ENCODE data around the gene TTLL5. TPM values are rescaled to one million over a fixed set of nuclear protein-coding genes. Genes with fewer than 3 reads are reported as not detected.

The TTLL5 gene
- polyA plus RNA-seq, 1 donor from 2014 or later, result 10.4 TPM

DNA sequence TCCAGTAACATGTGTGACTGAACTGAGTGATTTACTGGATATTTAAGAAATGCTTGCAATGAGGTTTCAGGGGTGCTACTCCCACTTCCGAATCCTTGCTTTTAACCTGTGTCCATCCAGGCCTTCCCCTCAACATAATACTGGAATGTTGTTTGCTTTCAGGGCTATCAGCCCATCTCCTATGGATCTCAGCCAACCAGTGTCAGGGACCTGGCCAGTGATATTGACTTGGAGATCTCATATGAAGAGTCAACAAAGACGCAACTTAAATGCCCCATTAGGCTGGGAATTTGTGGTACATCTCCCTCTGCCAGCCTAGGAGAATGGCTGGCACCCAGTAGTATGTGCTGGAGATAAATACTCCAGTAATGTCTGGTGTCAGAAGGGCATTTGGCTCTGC, 323.6 kb downstream of the TTLL5 start:
- Mint-ChIP-seq H3K27ac (peak overlapping the region; percentile 61 to 95 (median 77)), H3K4me3 (peak overlapping the region in 1 of 4 donors; percentile 89), H3K9me3 (no peaks in the 10 kb centered on the region), H3K4me1 (peaks cover 19 to 23% (median 21%) of the 10 kb centered on the region in 3 donors), H3K36me3 (no peaks in the 10 kb centered on the region), H3K27me3 (no peaks in the 10 kb centered on the region)

DNA sequence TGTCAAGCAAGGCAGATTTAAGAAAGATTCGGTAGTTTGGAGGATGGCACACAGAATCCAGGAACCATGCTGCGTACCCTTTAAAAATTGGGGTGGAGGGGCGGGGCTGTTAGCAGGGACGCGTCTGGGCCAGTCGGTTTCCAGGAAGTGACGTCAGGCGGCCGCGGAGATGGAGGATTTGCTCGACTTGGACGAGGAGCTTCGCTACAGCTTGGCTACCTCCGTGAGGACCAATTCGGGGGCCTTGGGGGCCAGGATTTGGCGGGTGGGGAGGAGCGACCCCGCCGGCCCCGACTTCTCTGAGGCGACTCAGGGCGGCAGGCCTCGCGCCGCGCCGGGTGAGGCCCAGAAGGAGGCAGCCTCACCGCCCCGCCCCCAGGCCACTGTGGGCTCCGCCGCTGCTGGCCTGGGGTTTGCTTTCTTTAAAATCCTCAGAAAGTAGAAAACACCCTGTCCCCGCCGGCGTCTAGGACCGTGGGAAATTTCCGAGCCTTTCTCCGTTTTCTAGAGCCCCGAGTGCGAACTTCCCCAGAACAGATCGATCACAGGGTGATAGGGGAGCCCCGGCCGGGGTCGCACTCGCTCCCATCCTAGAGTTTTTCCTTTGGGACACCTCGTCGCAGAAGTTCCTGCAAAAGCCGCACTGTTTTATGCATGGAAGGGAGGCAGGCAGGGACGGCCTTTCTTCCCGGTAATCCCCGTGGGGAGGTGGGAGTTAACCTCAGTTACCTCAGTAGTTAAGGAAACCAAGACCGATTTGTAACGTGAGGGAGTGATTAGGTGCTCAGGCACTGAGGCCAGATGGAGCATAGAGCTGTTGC, 324.8 kb downstream of the TTLL5 start, which contains the start of gene IFT43:
Gene IFT43 (plus strand): TSS at position 146 of the 821 bp plus-strand sequence. CDS start 24 bp downstream, at position 170.
- Mint-ChIP-seq H3K4me3 (peak within 1 kb of the TSS; percentile 89 to 96 (median 92)), H3K36me3 (no peaks in the 10 kb centered on the region), H3K4me1 (peaks cover 15 to 19% (median 19%) of the 10 kb centered on the region in 3 donors), H3K27me3 (no peaks in the 10 kb centered on the region), H3K9me3 (no peaks in the 10 kb centered on the region), H3K27ac (peak within 1 kb of the TSS; percentile 77 to 97 (median 95))

DNA sequence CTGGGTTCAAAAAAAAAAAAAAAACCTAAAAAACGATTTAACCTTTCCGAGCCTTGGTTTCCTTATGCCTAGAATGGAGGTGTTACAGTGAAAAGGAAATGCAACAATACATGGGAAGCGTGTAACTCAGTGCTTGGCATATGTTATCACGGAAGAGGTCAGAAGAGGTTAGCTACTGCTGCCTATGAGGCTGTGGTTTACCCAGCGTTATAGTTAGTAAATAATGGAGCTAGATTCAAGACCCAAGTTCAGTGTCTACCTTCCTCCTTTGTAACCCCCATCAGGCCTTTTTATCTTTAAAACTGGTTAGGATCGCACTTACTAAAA, 325.4 kb downstream of the TTLL5 start:
- Mint-ChIP-seq H3K4me3 (peak overlapping the region; percentile 89 to 96 (median 92)), H3K27ac (peak overlapping the region in 2 of 3 donors; percentile 77 to 95), H3K9me3 (no peaks in the 10 kb centered on the region), H3K36me3 (no peaks in the 10 kb centered on the region), H3K27me3 (no peaks in the 10 kb centered on the region), H3K4me1 (peaks cover 11 to 15% (median 15%) of the 10 kb centered on the region in 3 donors)

DNA sequence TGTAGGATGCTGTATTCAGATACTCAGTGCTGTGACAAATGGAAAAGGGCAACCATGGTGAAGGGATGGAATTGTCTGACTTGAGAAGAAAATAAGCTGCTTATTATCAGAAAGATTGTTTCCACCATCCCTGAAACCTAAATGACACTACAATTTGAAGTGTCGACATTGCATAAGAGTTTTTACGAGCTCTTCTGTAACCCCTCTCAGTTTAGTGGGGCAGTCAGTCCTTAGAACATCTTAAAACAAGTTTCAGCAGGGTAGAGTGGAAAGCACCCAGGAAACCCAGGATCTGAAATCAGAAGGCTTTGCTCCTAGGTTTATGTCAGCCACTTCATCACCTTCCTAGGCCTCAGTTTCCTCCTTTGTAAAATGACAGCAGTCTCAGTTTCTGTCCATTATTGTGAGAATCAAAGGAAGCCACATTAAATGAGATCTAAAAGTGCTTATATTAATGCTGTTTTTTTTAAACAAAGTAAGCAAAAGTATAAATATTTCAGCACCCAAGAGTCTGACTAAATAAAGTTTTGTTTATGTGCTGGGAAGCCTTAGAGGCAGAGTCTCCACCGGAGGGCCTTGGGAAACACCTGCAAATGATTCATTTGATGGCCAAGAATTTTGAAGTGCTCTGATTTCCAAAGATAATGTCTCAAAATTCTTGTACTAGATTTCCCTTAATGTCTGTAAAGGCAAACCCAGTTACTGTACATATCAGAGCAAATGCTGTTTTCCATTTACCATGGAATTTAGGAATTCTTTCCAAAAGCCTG, 326.3 kb downstream of the TTLL5 start:
- H3K27ac Mint-ChIP-seq, result no peak overlapping the region
- peaks cover 7 to 13% (median 11%) of the 10 kb centered on the region in 3 donors for H3K4me1 Mint-ChIP-seq
- peak overlapping the region in 3 of 4 donors; percentile 49 to 89 (median 67) for H3K4me3 Mint-ChIP-seq
- no peaks in the 10 kb centered on the region for H3K36me3 Mint-ChIP-seq
- no peaks in the 10 kb centered on the region for H3K9me3 Mint-ChIP-seq
- no peaks in the 10 kb centered on the region for H3K27me3 Mint-ChIP-seq

DNA sequence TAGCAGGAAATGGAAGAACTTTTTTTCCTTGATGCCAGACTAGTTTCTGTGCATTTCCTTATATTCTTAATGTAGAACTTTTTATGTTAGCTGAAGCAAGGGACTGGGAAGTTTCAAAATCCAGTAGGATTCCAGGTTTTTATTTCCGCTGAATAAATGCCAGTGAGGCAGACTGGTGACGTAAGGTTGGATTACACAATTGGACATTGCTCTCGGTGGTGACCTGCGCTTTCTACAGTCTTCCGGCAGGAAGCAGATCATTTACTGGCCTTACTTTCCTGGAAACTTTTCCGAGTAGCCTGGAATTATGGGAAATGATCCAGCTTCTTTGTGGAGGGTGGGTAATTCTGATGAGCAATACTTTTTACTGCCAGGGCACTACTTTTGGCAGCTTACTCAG, 328.1 kb downstream of the TTLL5 start:
- peak overlapping the region in 1 of 4 donors; percentile 41 for H3K4me3 Mint-ChIP-seq
- H3K27ac Mint-ChIP-seq, result peak overlapping the region in 1 of 3 donors; percentile 70
- peaks cover 7 to 18% (median 15%) of the 10 kb centered on the region in 3 donors for H3K4me1 Mint-ChIP-seq
- H3K27me3 Mint-ChIP-seq, result no peaks in the 10 kb centered on the region
- no peaks in the 10 kb centered on the region for H3K9me3 Mint-ChIP-seq
- no peaks in the 10 kb centered on the region for H3K36me3 Mint-ChIP-seq

DNA sequence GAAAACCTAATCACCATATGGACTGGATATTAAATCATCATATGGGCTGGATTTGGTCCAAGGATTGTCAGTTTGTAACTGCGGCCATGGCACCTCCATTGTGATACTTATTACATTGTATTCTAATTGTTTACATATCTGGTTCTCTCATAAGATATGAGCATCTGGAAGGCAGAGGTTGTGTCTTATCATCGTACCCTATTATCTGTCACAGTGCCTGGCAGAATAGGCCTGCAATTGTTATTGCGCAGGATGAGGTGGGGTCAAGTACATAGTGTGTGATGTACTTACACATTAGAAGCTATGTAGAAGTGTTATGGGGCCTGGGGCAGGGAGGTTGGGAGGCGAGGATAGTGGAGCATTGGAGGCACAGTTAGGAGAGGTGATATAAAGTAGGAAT, 329.3 kb downstream of the TTLL5 start:
- Mint-ChIP-seq H3K9me3 (no peaks in the 10 kb centered on the region), H3K4me1 (peaks cover 7 to 16% (median 13%) of the 10 kb centered on the region in 3 donors), H3K27me3 (no peaks in the 10 kb centered on the region), H3K4me3 (no peak overlapping the region), H3K27ac (no peak overlapping the region), H3K36me3 (peaks cover 6% of the 10 kb centered on the region)

DNA sequence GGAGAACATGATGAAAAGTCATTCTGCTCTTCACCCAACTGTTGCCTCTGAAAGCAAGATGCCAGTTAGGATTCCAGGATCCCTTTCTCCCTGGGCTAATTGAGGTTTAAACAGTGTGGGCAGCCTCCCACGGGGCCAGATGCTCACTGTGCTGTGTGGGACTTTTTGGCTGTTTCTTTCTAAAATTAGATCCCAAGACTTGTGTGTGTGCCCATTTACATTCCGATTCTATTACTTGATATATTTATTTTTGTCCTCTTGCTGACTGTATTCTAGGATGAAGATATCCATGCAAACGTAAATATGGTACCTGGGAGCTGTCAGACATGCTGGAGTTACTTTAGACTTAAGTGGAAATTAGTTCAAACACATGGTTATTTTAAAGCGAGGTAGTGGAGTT, 330.7 kb downstream of the TTLL5 start:
- Mint-ChIP-seq H3K36me3 (peaks cover 9% of the 10 kb centered on the region), H3K27me3 (no peaks in the 10 kb centered on the region), H3K4me1 (peaks cover 0 to 6% (median 5%) of the 10 kb centered on the region in 3 donors), H3K27ac (no peak overlapping the region), H3K9me3 (no peaks in the 10 kb centered on the region), H3K4me3 (no peak overlapping the region)

DNA sequence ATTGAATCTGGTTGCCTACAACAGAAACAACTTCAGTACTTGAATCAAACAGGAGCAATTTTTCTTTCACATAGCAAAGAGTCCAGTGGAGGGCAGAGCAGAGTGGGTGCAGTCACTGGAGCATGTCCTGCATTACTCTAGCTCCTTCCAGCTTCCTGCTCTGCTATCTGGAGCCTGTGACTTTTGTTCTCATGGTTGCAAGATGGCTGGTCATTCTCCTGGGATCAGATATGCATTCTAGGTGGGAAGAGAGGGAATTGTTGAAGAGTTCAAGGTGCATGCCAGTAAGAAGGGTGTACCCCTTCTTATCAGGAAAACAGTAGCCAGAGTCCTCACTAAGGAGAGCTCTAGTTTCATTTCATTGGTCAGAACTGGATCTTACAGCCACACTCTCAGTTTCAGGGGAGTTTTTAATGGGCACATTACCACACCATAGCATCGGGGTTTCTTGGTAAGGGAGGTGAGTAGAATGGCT, 332.6 kb downstream of the TTLL5 start:
- H3K36me3 Mint-ChIP-seq, result peaks cover 13% of the 10 kb centered on the region
- no peaks in the 10 kb centered on the region for H3K27me3 Mint-ChIP-seq
- no peak overlapping the region for H3K27ac Mint-ChIP-seq
- H3K9me3 Mint-ChIP-seq, result no peaks in the 10 kb centered on the region
- H3K4me1 Mint-ChIP-seq, result peaks cover 1 to 5% (median 5%) of the 10 kb centered on the region in 3 donors
- H3K4me3 Mint-ChIP-seq, result no peak overlapping the region

DNA sequence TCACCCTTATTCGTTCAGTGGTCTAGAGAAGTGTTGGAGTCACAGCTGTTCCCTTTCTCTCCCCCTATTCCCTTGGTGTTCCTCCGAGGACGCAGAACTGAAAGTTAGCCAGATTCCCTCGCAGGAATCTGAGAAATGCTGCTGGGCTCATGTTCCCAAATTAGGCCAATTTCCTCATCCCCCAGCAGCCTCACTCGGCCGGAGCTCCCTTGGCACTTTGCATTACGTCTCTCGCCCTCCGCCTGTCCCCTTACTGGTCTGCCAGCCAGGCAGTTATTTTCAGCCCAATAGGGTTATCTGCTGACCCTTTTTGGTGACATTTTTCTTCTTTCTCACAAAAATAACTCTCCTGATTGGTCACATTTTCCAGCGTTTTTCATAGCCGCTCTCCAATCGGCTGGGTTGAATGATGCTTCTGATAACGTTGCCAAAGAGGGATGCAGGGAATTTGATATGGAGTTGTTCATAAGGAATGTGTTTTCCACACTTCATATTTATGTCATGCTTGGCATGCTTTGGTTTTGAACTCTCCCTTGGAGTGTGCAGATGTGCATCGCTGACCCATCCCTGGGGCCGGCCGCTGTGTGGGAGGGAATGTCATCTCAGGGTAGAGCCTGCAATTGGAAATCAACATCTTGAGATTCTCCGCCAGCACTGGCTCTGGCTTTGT, 334.5 kb downstream of the TTLL5 start:
- Mint-ChIP-seq H3K27ac (no peak overlapping the region), H3K36me3 (peaks cover 14% of the 10 kb centered on the region), H3K4me3 (no peak overlapping the region), H3K27me3 (no peaks in the 10 kb centered on the region), H3K4me1 (peaks cover 1 to 5% (median 5%) of the 10 kb centered on the region in 3 donors), H3K9me3 (no peaks in the 10 kb centered on the region)

DNA sequence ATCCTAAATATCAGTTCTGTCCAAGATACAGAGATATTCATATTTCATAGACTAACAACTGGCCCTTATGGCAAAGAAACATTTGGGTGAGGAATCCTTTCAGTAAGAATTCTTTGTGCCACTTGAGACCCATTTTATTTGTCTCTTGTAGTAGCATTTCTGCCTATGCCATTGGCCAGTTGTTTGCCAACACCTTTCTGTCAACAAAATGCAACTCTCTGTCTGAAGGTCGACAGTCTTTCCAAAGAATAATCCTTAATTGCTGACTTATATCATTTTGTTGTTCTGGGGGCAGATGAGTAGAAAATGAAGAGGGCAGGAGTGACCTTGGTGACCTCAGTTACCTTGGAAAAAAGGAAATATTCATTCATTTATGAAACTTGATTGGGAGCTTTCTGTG, 335.4 kb downstream of the TTLL5 start:
- H3K27ac Mint-ChIP-seq, result no peak overlapping the region
- peaks cover 16% of the 10 kb centered on the region for H3K36me3 Mint-ChIP-seq
- H3K9me3 Mint-ChIP-seq, result no peaks in the 10 kb centered on the region
- H3K27me3 Mint-ChIP-seq, result no peaks in the 10 kb centered on the region
- peaks cover 1 to 5% (median 5%) of the 10 kb centered on the region in 3 donors for H3K4me1 Mint-ChIP-seq
- H3K4me3 Mint-ChIP-seq, result no peak overlapping the region

DNA sequence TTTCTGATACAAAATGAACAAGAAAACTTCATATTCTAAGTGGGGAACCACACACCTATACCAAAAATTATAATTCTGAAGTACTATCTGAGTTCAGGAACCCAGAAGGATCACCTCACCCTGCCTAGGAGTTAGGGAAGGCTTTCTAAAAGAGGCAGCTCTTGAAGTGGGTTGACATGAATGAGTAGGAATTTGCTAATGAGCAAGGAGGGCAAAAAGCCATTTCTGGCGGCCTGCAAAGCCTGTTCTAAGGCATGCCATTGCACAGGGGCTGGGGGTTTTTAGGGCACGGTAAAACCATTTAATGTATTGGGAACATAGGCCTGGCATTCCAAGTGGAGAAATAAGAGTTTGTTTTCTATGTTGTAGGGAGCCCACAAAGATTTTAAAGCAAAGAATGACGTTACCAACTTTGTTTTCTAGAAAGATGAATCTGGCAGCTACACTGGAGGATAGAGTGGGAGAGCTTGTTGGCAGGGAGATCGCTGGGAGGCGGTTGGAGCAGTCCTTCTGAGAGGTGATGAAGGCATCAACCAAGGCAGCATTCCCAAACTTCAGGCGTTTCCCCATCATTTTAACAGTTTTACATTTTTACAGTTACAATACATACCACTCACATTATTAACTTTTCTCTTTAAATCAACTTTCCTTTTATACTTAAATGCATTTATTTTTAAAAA, 338.6 kb downstream of the TTLL5 start:
- H3K4me3 Mint-ChIP-seq, result no peak overlapping the region
- no peaks in the 10 kb centered on the region for H3K27me3 Mint-ChIP-seq
- no peak overlapping the region for H3K27ac Mint-ChIP-seq
- peaks cover 25% of the 10 kb centered on the region for H3K36me3 Mint-ChIP-seq
- peaks cover 0 to 1% (median 0%) of the 10 kb centered on the region in 3 donors for H3K4me1 Mint-ChIP-seq
- H3K9me3 Mint-ChIP-seq, result peaks cover 2 to 9% (median 5%) of the 10 kb centered on the region in 3 donors

DNA sequence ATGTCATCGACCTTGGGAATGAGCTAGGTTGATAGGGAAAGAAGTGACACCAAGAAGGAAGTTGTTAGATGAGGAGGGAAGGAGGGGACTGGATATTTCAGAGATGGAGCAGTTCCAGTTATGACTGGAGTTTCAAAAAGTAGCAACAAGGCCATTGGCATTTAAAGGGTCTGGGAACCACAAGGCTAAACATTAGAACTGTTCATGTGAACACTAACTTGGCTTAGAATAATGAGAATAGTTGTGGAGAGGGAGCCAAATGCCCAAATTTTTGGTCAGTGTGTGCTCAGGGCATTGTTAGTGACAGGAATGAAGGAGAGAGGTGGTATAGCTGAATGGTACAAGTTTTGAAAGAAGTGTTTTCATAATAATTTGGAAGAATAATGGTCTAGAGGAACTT, 341.3 kb downstream of the TTLL5 start:
- Mint-ChIP-seq H3K4me1 (no peaks in the 10 kb centered on the region), H3K4me3 (no peak overlapping the region), H3K36me3 (peaks cover 16% of the 10 kb centered on the region), H3K27ac (no peak overlapping the region), H3K27me3 (no peaks in the 10 kb centered on the region), H3K9me3 (peaks cover 5 to 19% (median 8%) of the 10 kb centered on the region in 3 donors)

All from IgD-negative memory B cell (primary cell).